ENCODE measurements around the gene IL12RB1. TPM values are rescaled to one million over a fixed set of nuclear protein-coding genes. Genes with fewer than 3 reads are reported as not detected.
A peak's percentile ranks its signal among the peaks of the same experiment; 100 is the strongest.
"Not testable (repeated sequence)": the region's sequence is repeated elsewhere in the genome, so short reads cannot be mapped to it uniquely, and the experiment has no call there.

Gene IL12RB1
- total RNA-seq, 4 donors from 2014 or later, result 1.1 to 4.4 (median 1.6) TPM

GRCh38 chr19:18049385-18049784 lies 37.3 kb downstream of the IL12RB1 start:
- DNase-seq (ENCODE audit: low spot score) (peak; percentile 44), ATAC-seq (ENCODE audit: low FRiP score) (peak; percentile 58)
- TF ChIP-seq CTCF (IDR thresholded peaks at IDR 0.05), result no peak

GRCh38 chr19:18046059-18046718 lies 40.5 kb downstream of the IL12RB1 start:
- no peak for ATAC-seq (ENCODE audit: low FRiP score)

GRCh38 chr19:18045307-18046050 lies 41.3 kb downstream of the IL12RB1 start:
- DNase-seq (ENCODE audit: low spot score) (no peak), ATAC-seq (ENCODE audit: low FRiP score) (no peak)
- TF ChIP-seq CTCF (IDR thresholded peaks at IDR 0.05), result no peak

More at GRCh38 chr19:18046059-18046718, 40.5 kb downstream of the IL12RB1 start:
- TF ChIP-seq CTCF (IDR thresholded peaks at IDR 0.05), result no peak
- peak; percentile 32 for DNase-seq (ENCODE audit: low spot score)

- TF ChIP-seq CTCF (IDR thresholded peaks at IDR 0.05), result no peak
- DNase-seq (ENCODE audit: low spot score) (no peak), ATAC-seq (ENCODE audit: low FRiP score) (no peak)
These were observed 41.9 kb downstream of the IL12RB1 start for GRCh38 chr19:18044825-18045304.

GRCh38 chr19:18043676-18044075 lies 43.1 kb downstream of the IL12RB1 start:
- ATAC-seq (ENCODE audit: low FRiP score) (no peak), DNase-seq (ENCODE audit: low spot score) (no peak)
- TF ChIP-seq CTCF (IDR thresholded peaks at IDR 0.05), result no peak

GRCh38 chr19:18041054-18041453 lies 45.7 kb downstream of the IL12RB1 start:
- TF ChIP-seq CTCF (IDR thresholded peaks at IDR 0.05), result no peak
- ATAC-seq (ENCODE audit: low FRiP score) (no peak), DNase-seq (ENCODE audit: low spot score) (no peak)

- ATAC-seq (ENCODE audit: low FRiP score); DNase-seq (ENCODE audit: low spot score): not testable (repeated sequence)
These were observed 54.6 kb downstream of the IL12RB1 start for GRCh38 chr19:18032102-18032501.

GRCh38 chr19:18031401-18031800 lies 55.3 kb downstream of the IL12RB1 start:
- DNase-seq (ENCODE audit: low spot score); ATAC-seq (ENCODE audit: low FRiP score): not testable (repeated sequence)

Data from omental fat pad (tissue), 4 donors.